ENCODE measurements around the gene EMC6. TPM values are rescaled to one million over a fixed set of nuclear protein-coding genes. Genes with fewer than 3 reads are reported as not detected.
A peak's percentile ranks its signal among the peaks of the same experiment; 100 is the strongest.

Gene EMC6
- total RNA-seq, 1 donor from 2014 or later = 18.4 TPM

DNA sequence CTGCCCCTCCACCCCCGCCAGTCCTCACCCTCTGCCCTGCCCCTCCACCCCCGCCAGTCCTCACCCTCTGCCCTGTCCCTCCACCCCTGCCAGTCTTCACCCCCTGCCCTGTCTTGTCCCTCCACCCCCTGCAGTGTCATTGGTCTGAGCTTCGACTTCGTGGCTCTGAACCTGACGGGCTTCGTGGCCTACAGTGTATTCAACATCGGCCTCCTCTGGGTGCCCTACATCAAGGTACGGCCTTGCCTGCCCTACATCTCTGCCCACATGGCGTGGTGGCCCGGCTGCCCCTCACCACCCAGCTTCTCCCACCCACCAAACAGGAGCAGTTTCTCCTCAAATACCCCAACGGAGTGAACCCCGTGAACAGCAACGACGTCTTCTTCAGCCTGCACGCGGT lies 12.3 kb upstream of the EMC6 start:
- DNase-seq (ENCODE audit: low read depth in 2 of 2) = no peak

GRCh38 chr17:3656755-3657587 lies 11.6 kb upstream of the EMC6 start:
- DNase-seq (ENCODE audit: low read depth in 2 of 2) = no peak

DNA sequence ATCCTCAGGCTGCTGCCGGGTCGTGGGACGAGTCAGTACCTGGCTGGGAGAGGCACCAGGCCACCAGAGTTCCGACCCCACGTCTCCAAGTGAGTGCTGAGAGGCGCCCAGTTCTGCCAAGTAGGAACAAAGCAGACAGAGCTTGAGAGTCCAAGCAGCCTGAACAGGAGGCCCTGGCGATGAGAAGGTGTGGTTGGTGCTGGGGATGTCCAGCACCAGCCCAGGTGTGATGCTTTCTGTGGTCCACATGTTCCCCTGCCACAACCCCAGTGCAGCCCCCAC lies 11.1 kb upstream of the EMC6 start:
- DNase-seq (ENCODE audit: low read depth in 2 of 2) = no peak

DNA sequence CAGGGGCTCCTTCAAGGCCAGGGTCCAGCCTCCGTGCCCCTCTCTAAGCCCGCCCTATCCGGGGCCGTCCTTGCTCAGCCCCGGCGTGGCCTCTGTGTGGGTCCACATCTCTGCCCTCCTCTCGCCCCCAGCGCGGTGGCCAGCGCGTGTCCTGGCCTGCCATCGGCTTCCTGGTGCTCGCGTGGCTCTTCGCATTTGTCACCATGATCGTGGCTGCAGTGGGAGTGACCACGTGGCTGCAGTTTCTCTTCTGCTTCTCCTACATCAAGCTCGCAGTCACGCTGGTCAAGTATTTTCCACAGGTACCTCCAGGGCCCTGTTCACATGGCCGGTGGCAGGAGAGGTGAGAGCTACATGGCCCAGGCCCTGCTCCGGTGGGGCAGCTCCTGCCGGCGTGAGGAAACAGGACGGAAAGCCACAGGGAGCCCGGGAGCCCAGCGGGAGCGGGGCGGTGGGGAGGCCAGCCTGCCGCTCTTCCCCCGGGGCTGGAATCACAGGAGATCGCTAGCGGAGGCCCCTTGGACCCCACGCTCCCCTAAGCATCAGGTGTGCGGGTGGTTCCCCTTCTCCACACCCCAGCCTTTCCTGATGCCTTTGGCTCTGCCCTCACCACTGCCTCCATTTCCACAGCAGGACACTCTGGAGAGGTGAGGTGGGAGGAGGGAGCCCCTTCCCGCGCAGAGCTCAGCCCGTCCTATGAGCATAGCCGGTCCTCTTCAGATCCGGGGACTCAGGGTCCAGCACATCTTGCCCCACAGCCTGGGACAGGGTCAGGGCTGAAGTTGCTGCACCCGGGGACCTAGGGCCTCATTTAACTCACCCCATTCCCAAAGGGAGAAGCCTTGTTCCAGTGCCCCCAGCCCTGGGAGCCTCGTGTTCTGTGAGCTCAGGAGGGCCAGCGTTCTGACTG lies 10.5 kb upstream of the EMC6 start:
- DNase-seq (ENCODE audit: low read depth in 2 of 2) = no peak

GRCh38 chr17:3658784-3659449 lies 9.7 kb upstream of the EMC6 start:
- no peak for DNase-seq (ENCODE audit: low read depth in 2 of 2)

- peak in 1 of 2 donors; percentile 74 for DNase-seq (ENCODE audit: low read depth in 2 of 2)
These were observed 9.0 kb upstream of the EMC6 start for GRCh38 chr17:3659541-3660111.

DNA sequence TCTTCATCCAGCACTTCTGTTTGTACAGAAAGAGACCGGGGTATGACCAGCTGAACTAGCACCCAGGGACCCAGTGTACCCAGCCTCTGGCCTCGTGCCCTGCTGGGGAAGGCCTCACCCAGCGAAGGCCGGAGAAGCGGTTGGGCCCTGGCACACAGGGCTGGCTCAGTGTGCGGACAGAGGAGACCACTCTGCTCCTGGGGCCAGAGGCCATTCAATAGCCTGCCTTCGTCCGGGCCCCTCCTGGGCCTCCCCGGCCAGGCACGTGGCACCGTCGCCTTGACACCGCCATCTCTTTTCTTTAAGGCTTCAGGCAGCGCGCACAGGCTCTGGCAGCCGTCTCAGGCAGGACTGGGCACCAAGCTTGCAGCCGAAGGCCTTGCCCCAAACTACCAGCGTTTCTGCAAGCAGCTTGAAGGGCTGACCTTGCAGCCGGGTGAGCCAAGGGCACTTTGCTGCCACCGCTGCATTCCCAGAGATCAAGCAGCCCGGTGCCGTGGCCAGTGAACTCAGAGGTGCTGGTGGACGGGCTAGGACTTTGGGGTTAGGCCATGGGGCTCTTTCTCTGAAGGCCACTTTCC lies 8.2 kb upstream of the EMC6 start:
- DNase-seq (ENCODE audit: low read depth in 2 of 2) = no peak

GRCh38 chr17:3663102-3664011 lies 5.3 kb upstream of the EMC6 start:
- DNase-seq (ENCODE audit: low read depth in 2 of 2) = no peak

- no peak for DNase-seq (ENCODE audit: low read depth in 2 of 2)
These were observed 2.8 kb upstream of the EMC6 start for GRCh38 chr17:3665834-3666233.

DNA sequence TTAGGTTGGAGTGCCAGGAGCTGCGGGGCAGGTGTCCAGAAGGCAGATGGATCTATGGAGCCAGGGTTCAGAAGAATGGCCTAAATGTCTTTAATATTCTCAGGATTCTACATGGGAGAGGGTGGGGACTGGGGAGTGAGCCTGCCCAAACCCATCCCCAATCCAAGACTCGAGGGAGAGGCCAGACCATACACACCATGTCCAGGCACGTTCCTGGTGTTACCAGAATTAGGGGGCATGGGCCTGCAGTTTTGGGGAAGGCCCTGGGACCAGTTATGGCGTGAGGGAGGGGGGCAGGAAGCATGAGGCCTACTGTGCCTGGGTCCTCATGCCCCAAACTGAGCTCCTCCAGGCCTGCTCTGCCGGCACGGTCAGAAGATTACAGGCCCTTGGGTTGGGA lies 2.1 kb upstream of the EMC6 start:
- DNase-seq (ENCODE audit: low read depth in 2 of 2) = no peak

- DNase-seq (ENCODE audit: low read depth in 2 of 2) = peak; percentile 66 to 93
These were observed 990 bp upstream of the EMC6 start for GRCh38 chr17:3667366-3668278.

GRCh38 chr17:3669085-3669347 lies 404 bp downstream of the EMC6 start:
- peak in 1 of 2 donors; percentile 14 for DNase-seq (ENCODE audit: low read depth in 2 of 2)

DNA sequence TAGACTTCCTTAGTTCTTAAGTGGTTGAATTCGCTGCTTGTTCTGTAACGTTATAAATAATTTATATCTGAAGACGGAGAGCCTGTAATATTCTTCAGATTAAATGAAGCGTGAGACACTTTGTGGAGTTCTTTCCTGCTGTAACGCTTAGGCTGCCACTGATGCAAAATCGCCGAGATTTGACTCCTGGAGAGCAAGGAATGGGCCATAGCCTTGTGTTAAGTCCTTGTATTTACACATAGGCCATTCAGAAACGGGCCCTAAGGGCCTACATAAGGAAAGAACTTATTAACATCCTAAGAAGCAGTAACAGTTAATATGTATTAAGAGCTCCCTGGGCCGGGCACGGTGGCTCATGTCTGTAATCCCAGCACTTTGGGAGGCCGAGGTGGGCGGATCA lies 936 bp downstream of the EMC6 start:
- no peak for DNase-seq (ENCODE audit: low read depth in 2 of 2)

DNA sequence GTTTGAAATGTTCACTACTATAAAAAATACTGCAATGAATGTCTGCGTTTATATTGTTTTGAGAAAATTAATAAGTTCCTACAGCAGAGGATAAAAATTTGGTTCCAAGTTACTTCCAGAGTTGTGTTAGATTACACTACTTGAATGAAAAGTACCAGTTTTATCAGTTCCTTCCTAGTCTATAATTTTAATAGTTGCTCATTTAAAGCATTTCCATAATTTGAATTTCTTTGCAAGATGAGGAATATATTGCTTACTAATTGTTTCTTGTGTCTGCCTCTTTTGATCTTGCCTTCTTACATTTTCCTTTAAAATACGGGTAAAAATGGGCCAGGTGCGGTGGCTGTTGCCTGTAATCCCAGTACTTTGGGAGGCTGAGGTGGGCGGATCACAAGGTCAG lies 4.0 kb downstream of the EMC6 start:
- DNase-seq (ENCODE audit: low read depth in 2 of 2) = no peak

DNA sequence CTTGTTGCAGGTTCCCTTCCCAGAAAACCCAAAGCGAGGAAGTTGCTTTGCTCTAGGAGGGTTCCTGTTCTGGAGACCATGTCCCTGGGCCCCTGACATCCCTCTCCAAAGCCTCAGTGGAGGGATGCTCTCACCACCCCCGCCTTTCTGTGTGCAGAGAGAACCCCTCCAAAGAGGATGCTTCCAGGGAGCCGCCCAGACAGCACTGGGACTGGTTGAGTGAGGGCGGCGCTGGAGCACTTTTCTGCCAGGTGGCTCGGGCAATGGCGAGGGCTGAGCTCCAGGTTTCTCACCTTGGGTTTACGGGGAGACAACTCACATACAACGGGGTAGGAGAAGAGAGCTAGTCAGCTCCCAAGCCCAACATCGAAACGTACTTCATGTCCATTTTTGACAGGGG lies 7.3 kb downstream of the EMC6 start:
- no peak for DNase-seq (ENCODE audit: low read depth in 2 of 2)

- no peak for DNase-seq (ENCODE audit: low read depth in 2 of 2)
These were observed 9.6 kb downstream of the EMC6 start for GRCh38 chr17:3678095-3678820.

- no peak for DNase-seq (ENCODE audit: low read depth in 2 of 2)
These were observed 10.4 kb downstream of the EMC6 start for GRCh38 chr17:3678821-3679530.

DNA sequence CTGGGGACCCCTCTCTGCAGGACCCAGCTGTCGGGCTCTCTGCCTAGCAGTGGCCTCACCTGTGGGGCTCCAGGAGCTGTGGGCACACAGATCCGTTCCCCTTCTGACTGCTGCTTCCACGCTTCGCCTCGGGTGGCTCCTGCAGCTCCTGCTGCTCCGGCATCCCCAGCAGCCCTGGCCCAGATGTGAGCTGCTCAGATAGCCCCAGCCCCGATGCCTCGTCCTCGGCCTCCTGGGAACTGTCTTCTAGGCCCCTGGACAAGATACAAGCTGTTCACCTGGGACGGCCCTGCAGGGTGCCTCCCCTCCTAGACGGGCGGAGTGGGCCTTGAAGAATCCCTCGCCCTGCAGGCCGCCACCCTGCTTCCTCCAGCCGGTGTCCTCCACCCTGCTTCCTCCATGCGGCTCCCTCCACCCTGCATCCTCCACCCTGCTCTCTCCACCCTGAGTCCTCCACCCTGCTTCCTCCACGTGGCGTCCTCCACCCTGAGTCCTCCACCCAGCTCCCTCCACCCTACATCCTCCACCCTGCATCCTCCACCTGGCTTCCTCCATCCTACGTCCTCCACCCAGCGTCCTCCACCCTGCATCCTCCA lies 11.0 kb downstream of the EMC6 start:
- no peak for DNase-seq (ENCODE audit: low read depth in 2 of 2)
